Liver (tissue), 3 donors: Measurements from ENCODE around the gene PTPRN2.

Experiments
- EGR1 ChIP-seq, 2 donors: IDR thresholded peaks; 2 replicates each; pipeline ENCODE4 v1.6.1; 2016 to 2018; ENCODE audit warnings: antibody characterized with exemption in 2 of 2, low read depth in 2 of 2
- FOXA1 ChIP-seq: IDR thresholded peaks from 2 replicates; pipeline ENCODE4 v1.6.1; 2016; ENCODE audit warnings: antibody characterized with exemption
- GABPA ChIP-seq, 2 donors: IDR thresholded peaks in 1 of 2; conservative IDR thresholded peaks in 1 of 2; 2 replicates each; pipeline ENCODE4 v1.6.1; 2016; ENCODE audit warnings: antibody characterized with exemption in 2 of 2, mild to moderate bottlenecking in 1 of 2, moderate library complexity in 1 of 2
- RAD21 ChIP-seq, 2 donors: IDR thresholded peaks; 2 replicates each; pipeline ENCODE4 v1.6.1; 2016; ENCODE audit warnings: antibody characterized with exemption in 2 of 2, mild to moderate bottlenecking in 2 of 2
- TAF1 ChIP-seq: conservative IDR thresholded peaks from 2 replicates; pipeline ENCODE4 v1.6.1; 2016; ENCODE audit warnings: antibody characterized with exemption, mild to moderate bottlenecking
- TF ChIP-seq, protein P1 (sequence below): fragments of 150-350 bp; IDR thresholded peaks from 2 replicates; pipeline ENCODE4 v1.5.1; 2017; ENCODE audit warnings: improper control_type of control experiment, low read depth, low read length; ENCODE audit not compliant: missing input control
- TF ChIP-seq, protein P2 (sequence below): IDR thresholded peaks from 2 replicates; pipeline ENCODE4 v1.6.1; 2016; ENCODE audit warnings: antibody characterized with exemption
- TF ChIP-seq, protein P3 (sequence below): IDR thresholded peaks from 2 replicates; pipeline ENCODE4 v1.6.1; 2016; ENCODE audit warnings: antibody characterized with exemption
- TF ChIP-seq, protein P4 (sequence below): IDR thresholded peaks from 2 replicates; pipeline ENCODE4 v1.6.1; 2016; ENCODE audit warnings: antibody characterized with exemption
- TF ChIP-seq, protein P5 (sequence below): IDR thresholded peaks from 2 replicates; pipeline ENCODE4 v1.6.1; 2016; ENCODE audit warnings: antibody characterized with exemption, mild to moderate bottlenecking
- donor health status: healthy.
- donor health status: healthy.

DNA sequence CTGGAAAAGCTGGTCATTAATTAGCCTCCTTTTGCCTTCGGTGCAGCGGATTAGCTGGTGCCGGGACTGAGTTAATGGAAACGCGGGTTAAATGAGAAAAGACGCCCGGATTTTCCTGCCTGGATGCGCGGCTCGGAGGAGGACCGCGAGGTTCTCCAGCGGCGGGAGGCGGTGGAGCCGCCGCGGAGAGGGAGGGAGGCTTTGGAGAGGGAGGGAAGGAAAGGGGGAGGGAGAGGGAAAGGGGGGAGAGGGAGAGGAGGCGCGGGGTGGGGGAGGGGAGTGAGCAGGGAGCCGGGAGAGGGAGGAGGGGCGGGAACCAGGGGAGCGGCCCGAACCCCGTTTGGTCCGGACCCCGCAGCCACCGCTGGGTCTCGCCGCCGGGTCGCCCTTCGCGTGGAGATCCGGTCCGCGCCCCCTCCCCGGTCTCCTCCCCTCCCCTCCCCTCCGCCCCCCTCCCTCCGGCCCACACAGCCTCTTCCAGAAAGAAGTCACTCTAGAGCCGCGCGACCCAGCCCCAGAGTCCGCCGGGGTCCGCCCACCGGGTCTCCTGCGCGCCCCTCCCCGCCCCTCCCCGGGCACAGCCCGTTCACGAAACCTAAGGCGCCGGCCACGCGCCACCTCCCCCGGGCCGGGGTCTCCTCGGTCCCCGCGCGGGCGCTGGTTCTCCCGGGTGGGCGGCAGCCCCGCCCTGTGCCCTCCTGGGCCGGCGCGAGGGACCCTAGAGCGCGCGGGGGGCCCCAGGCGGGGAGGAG, 903.3 kb downstream of the PTPRN2 start:
- TF ChIP-seq, protein P1, sequence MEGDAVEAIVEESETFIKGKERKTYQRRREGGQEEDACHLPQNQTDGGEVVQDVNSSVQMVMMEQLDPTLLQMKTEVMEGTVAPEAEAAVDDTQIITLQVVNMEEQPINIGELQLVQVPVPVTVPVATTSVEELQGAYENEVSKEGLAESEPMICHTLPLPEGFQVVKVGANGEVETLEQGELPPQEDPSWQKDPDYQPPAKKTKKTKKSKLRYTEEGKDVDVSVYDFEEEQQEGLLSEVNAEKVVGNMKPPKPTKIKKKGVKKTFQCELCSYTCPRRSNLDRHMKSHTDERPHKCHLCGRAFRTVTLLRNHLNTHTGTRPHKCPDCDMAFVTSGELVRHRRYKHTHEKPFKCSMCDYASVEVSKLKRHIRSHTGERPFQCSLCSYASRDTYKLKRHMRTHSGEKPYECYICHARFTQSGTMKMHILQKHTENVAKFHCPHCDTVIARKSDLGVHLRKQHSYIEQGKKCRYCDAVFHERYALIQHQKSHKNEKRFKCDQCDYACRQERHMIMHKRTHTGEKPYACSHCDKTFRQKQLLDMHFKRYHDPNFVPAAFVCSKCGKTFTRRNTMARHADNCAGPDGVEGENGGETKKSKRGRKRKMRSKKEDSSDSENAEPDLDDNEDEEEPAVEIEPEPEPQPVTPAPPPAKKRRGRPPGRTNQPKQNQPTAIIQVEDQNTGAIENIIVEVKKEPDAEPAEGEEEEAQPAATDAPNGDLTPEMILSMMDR: no peak
- TF ChIP-seq, protein P2, sequence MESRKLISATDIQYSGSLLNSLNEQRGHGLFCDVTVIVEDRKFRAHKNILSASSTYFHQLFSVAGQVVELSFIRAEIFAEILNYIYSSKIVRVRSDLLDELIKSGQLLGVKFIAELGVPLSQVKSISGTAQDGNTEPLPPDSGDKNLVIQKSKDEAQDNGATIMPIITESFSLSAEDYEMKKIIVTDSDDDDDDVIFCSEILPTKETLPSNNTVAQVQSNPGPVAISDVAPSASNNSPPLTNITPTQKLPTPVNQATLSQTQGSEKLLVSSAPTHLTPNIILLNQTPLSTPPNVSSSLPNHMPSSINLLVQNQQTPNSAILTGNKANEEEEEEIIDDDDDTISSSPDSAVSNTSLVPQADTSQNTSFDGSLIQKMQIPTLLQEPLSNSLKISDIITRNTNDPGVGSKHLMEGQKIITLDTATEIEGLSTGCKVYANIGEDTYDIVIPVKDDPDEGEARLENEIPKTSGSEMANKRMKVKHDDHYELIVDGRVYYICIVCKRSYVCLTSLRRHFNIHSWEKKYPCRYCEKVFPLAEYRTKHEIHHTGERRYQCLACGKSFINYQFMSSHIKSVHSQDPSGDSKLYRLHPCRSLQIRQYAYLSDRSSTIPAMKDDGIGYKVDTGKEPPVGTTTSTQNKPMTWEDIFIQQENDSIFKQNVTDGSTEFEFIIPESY: no peak
- TF ChIP-seq FOXA1 (no peak), EGR1 (IDR thresholded peaks at IDR 0.05; ENCODE audit: low read depth in 2 of 2) (no peak), GABPA (IDR thresholded peaks at IDR 0.05 in 1 of 2, conservative IDR thresholded peaks at IDR 0.05 in 1 of 2) (no peak), RAD21 (IDR thresholded peaks at IDR 0.05) (no peak), TAF1 (no peak)
- TF ChIP-seq, protein P3, sequence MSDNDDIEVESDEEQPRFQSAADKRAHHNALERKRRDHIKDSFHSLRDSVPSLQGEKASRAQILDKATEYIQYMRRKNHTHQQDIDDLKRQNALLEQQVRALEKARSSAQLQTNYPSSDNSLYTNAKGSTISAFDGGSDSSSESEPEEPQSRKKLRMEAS: no peak
- TF ChIP-seq, protein P4, sequence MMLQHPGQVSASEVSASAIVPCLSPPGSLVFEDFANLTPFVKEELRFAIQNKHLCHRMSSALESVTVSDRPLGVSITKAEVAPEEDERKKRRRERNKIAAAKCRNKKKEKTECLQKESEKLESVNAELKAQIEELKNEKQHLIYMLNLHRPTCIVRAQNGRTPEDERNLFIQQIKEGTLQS: no peak
- TF ChIP-seq, protein P5, sequence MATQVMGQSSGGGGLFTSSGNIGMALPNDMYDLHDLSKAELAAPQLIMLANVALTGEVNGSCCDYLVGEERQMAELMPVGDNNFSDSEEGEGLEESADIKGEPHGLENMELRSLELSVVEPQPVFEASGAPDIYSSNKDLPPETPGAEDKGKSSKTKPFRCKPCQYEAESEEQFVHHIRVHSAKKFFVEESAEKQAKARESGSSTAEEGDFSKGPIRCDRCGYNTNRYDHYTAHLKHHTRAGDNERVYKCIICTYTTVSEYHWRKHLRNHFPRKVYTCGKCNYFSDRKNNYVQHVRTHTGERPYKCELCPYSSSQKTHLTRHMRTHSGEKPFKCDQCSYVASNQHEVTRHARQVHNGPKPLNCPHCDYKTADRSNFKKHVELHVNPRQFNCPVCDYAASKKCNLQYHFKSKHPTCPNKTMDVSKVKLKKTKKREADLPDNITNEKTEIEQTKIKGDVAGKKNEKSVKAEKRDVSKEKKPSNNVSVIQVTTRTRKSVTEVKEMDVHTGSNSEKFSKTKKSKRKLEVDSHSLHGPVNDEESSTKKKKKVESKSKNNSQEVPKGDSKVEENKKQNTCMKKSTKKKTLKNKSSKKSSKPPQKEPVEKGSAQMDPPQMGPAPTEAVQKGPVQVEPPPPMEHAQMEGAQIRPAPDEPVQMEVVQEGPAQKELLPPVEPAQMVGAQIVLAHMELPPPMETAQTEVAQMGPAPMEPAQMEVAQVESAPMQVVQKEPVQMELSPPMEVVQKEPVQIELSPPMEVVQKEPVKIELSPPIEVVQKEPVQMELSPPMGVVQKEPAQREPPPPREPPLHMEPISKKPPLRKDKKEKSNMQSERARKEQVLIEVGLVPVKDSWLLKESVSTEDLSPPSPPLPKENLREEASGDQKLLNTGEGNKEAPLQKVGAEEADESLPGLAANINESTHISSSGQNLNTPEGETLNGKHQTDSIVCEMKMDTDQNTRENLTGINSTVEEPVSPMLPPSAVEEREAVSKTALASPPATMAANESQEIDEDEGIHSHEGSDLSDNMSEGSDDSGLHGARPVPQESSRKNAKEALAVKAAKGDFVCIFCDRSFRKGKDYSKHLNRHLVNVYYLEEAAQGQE: no peak
